ENCODE data around the gene SRGAP2C. TPM values are rescaled to one million over a fixed set of nuclear protein-coding genes. Genes with fewer than 3 reads are reported as not detected.
"Not testable (repeated sequence)": the region's sequence is repeated elsewhere in the genome, so short reads cannot be mapped to it uniquely, and the experiment has no call there.

The SRGAP2C gene
- total and polyA plus RNA-seq, 9 donors = 12.4 to 32.4 (median 21.3) TPM

- H3K27me3 ChIP-seq (ENCODE audit: control insufficient read depth, insufficient read depth, low read length); DNase-seq: not testable (repeated sequence)
Measured at GRCh38 chr1:121332141-121332540, 147.4 kb downstream of the SRGAP2C start.

DNA sequence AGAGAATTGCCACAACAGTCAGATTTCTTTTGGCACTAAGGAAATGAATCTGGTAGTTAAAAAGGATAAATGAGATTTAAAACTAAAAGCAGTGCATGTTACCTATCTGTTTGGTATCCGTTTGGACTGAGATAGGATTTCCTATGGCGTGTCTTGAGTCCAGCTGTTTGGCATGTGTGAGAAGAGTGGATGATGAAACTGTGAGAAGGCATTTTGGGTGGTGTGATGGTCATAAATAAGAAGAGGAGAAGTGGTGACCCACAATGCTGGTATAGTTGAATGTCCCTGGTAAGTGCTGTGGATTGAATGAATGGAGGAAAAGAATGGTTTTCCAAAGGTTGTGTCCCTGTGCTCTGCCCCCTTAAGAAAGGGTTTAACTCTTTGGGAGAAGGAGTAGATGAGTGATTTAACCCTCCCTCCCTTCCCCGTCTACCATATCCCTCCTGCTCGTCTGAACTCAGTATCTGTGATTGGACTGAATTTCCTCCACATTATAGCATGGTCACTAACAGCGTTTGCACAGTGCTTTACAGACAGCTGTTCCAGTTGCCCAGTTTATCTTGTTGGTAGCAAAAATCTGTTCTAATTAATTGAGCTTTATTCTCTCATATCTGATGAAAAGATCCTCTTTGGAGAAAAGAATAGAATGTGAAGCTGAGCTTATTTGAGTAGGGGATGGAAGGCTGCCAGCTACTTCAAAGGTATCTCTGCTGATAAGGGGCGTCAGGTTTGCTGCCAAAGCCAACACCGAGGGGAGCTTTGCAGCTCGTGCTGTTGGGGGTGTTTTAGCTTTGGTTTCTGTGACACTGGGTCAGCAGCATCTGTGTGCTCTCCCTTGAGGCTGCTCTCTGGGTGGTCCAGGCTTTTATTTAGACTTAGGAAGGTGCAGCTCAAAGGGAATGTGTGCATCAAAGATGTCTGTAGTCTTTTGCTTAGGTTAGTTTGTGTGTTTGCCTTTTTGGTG is 148.1 kb downstream of the SRGAP2C start:
- not testable (repeated sequence) for H3K36me3 ChIP-seq (ENCODE audit: control insufficient read depth, insufficient read depth, low read length); H3K27ac ChIP-seq (ENCODE audit: low read length); H3K4me1 ChIP-seq (ENCODE audit: control insufficient read depth, insufficient read depth, low read length); DNase-seq; H3K9me3 ChIP-seq (replicated peaks; ENCODE audit: control insufficient read depth, low read depth, low read length); H3K27me3 ChIP-seq (ENCODE audit: control insufficient read depth, insufficient read depth, low read length); H3K4me3 ChIP-seq (ENCODE audit: low read length)
- WGBS (ENCODE audit: insufficient coverage) = no CpG with 5 or more reads among the region's 8 CpGs

More at GRCh38 chr1:121332141-121332540, 147.4 kb downstream of the SRGAP2C start:
- H3K36me3 ChIP-seq (ENCODE audit: control insufficient read depth, insufficient read depth, low read length); H3K4me3 ChIP-seq (ENCODE audit: low read length); H3K27ac ChIP-seq (ENCODE audit: low read length); H3K9me3 ChIP-seq (replicated peaks; ENCODE audit: control insufficient read depth, low read depth, low read length); H3K4me1 ChIP-seq (ENCODE audit: control insufficient read depth, insufficient read depth, low read length): not testable (repeated sequence)

- H3K27ac ChIP-seq (ENCODE audit: low read length); H3K27me3 ChIP-seq (ENCODE audit: control insufficient read depth, insufficient read depth, low read length); H3K9me3 ChIP-seq (replicated peaks; ENCODE audit: control insufficient read depth, low read depth, low read length); H3K4me3 ChIP-seq (ENCODE audit: low read length); H3K4me1 ChIP-seq (ENCODE audit: control insufficient read depth, insufficient read depth, low read length); H3K36me3 ChIP-seq (ENCODE audit: control insufficient read depth, insufficient read depth, low read length); DNase-seq: not testable (repeated sequence)
- no CpG with 5 or more reads among the region's 1 CpG for WGBS (ENCODE audit: insufficient coverage)
Measured at GRCh38 chr1:121337958-121338357, 153.2 kb downstream of the SRGAP2C start.

- not testable (repeated sequence) for H3K27ac ChIP-seq (ENCODE audit: low read length); H3K4me1 ChIP-seq (ENCODE audit: control insufficient read depth, insufficient read depth, low read length); H3K36me3 ChIP-seq (ENCODE audit: control insufficient read depth, insufficient read depth, low read length); H3K27me3 ChIP-seq (ENCODE audit: control insufficient read depth, insufficient read depth, low read length); DNase-seq; H3K4me3 ChIP-seq (ENCODE audit: low read length); H3K9me3 ChIP-seq (replicated peaks; ENCODE audit: control insufficient read depth, low read depth, low read length)
- WGBS (ENCODE audit: insufficient coverage) = no CpG with 5 or more reads among the region's 2 CpGs
Measured at GRCh38 chr1:121339611-121340010, 154.8 kb downstream of the SRGAP2C start.

DNA sequence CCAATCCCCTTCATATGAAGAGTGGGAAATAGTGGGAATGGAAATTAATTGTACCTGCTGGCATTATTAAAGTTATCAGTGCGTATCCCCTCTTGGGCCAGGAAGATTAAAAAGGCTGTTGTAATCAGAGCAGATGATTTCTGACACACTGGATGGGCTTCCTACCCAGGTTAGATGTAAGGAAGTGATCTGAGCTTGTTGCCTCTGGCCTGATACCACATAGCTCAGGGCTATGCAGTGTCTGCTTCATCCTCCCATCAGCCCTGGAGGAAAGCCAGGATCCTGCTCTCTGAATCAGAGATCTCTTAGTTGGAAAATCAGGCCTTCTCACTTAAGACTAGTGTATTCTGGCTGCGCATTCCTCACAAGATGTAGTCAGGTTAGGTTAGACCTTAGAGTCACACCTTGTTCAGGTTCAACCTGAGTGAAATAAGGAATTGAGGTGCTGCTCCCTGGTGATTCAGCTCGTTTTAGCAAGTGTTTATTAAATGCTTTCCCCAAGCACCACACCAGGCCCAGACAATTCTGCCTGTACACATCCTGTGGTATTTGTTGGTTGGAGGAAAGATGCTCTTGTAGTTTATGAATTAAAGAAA is 158.6 kb downstream of the SRGAP2C start:
- not testable (repeated sequence) for H3K36me3 ChIP-seq (ENCODE audit: control insufficient read depth, insufficient read depth, low read length); H3K27me3 ChIP-seq (ENCODE audit: control insufficient read depth, insufficient read depth, low read length); DNase-seq; H3K4me3 ChIP-seq (ENCODE audit: low read length); H3K27ac ChIP-seq (ENCODE audit: low read length); H3K9me3 ChIP-seq (replicated peaks; ENCODE audit: control insufficient read depth, low read depth, low read length); H3K4me1 ChIP-seq (ENCODE audit: control insufficient read depth, insufficient read depth, low read length)
- WGBS (ENCODE audit: insufficient coverage) = no CpG with 5 or more reads among the region's 3 CpGs

- H3K36me3 ChIP-seq (ENCODE audit: control insufficient read depth, insufficient read depth, low read length); H3K27ac ChIP-seq (ENCODE audit: low read length); H3K27me3 ChIP-seq (ENCODE audit: control insufficient read depth, insufficient read depth, low read length); H3K4me3 ChIP-seq (ENCODE audit: low read length); DNase-seq; H3K4me1 ChIP-seq (ENCODE audit: control insufficient read depth, insufficient read depth, low read length); H3K9me3 ChIP-seq (replicated peaks; ENCODE audit: control insufficient read depth, low read depth, low read length): not testable (repeated sequence)
- WGBS (ENCODE audit: insufficient coverage) = no CpG with 5 or more reads among the region's 3 CpGs
Measured at GRCh38 chr1:121344355-121344754, 159.6 kb downstream of the SRGAP2C start.

DNA sequence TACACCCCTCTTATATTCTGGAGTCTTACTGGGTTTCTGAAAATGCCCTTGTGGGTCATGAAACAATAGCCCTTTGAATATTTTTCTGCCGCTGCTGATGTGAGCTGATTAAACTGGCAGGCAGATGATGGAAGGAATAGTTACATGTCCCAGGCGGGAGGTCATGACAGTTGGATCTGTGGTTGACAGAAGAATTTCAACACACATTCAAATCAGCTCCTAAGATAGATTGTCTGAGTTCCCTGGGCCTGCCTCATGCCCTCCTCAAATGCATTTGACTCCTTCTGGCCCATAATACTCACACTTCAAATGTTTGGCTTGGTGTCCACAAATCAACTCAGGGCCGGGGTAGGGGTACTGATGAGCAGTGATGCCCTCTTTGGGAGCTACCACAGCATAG is 161.9 kb downstream of the SRGAP2C start:
- not testable (repeated sequence) for H3K4me1 ChIP-seq (ENCODE audit: control insufficient read depth, insufficient read depth, low read length); H3K9me3 ChIP-seq (replicated peaks; ENCODE audit: control insufficient read depth, low read depth, low read length); H3K27ac ChIP-seq (ENCODE audit: low read length); H3K36me3 ChIP-seq (ENCODE audit: control insufficient read depth, insufficient read depth, low read length); H3K27me3 ChIP-seq (ENCODE audit: control insufficient read depth, insufficient read depth, low read length); DNase-seq; H3K4me3 ChIP-seq (ENCODE audit: low read length)
- WGBS (ENCODE audit: insufficient coverage) = no CpG with 5 or more reads among the region's 3 CpGs

GRCh38 chr1:121347476-121347875 is 162.7 kb downstream of the SRGAP2C start:
- H3K27me3 ChIP-seq (ENCODE audit: control insufficient read depth, insufficient read depth, low read length); H3K4me1 ChIP-seq (ENCODE audit: control insufficient read depth, insufficient read depth, low read length); H3K36me3 ChIP-seq (ENCODE audit: control insufficient read depth, insufficient read depth, low read length); H3K4me3 ChIP-seq (ENCODE audit: low read length); H3K9me3 ChIP-seq (replicated peaks; ENCODE audit: control insufficient read depth, low read depth, low read length); H3K27ac ChIP-seq (ENCODE audit: low read length): not testable (repeated sequence)
- DNase-seq = peak; percentile 10
- WGBS (ENCODE audit: insufficient coverage) = no CpG with 5 or more reads among the region's 5 CpGs

DNA sequence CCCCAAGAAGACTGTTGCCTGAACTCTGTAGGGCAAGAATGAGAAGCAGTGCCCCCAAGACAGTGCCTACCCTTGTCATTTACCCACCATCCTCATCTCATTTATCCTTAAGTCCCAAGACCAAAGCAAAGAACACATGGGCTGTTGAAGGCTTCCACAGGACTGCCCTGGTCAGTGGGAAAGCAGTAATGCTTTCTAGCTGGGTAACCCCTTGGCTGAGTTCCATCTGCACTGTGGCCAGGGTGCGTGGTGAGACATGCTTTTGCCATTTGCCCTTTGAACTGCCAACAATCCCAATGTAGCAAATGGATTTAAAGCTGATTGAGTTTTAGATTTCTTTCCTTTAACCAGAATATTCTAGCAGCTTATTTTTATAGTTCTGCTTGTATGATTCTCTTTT is 163.3 kb downstream of the SRGAP2C start:
- H3K27me3 ChIP-seq (ENCODE audit: control insufficient read depth, insufficient read depth, low read length); H3K36me3 ChIP-seq (ENCODE audit: control insufficient read depth, insufficient read depth, low read length); H3K9me3 ChIP-seq (replicated peaks; ENCODE audit: control insufficient read depth, low read depth, low read length); H3K4me3 ChIP-seq (ENCODE audit: low read length); H3K4me1 ChIP-seq (ENCODE audit: control insufficient read depth, insufficient read depth, low read length); H3K27ac ChIP-seq (ENCODE audit: low read length); DNase-seq: not testable (repeated sequence)
- WGBS (ENCODE audit: insufficient coverage) = no CpG with 5 or more reads among the region's 1 CpG

GRCh38 chr1:121349332-121349967 is 164.7 kb downstream of the SRGAP2C start:
- H3K27ac ChIP-seq (ENCODE audit: low read length); H3K4me3 ChIP-seq (ENCODE audit: low read length); H3K36me3 ChIP-seq (ENCODE audit: control insufficient read depth, insufficient read depth, low read length); DNase-seq; H3K27me3 ChIP-seq (ENCODE audit: control insufficient read depth, insufficient read depth, low read length); H3K4me1 ChIP-seq (ENCODE audit: control insufficient read depth, insufficient read depth, low read length); H3K9me3 ChIP-seq (replicated peaks; ENCODE audit: control insufficient read depth, low read depth, low read length): not testable (repeated sequence)
- no CpG with 5 or more reads among the region's 4 CpGs for WGBS (ENCODE audit: insufficient coverage)

Measured in muscle of leg (tissue), 11 donors.